ENCODE data around the gene GRK2.

GRK2 gene

DNA sequence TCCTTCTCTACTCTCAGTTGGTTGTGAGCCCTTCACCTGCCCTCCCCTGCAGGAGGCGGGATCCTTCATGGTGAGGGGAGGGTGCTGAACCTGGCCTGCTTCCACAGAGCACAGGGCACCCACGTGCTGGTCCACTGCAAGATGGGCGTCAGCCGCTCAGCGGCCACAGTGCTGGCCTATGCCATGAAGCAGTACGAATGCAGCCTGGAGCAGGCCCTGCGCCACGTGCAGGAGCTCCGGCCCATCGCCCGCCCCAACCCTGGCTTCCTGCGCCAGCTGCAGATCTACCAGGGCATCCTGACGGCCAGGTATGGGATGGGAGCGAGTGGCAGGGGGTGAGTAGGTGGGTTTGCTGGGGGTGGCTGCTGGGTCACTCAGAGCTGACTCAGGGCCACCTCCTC, 43.4 kb downstream of the GRK2 start:
- no peak for TF ChIP-seq ZFX (IDR thresholded peaks at IDR 0.05; ENCODE audit: borderline replicate concordance)
- H3K27ac ChIP-seq, result no peak overlapping the region

DNA sequence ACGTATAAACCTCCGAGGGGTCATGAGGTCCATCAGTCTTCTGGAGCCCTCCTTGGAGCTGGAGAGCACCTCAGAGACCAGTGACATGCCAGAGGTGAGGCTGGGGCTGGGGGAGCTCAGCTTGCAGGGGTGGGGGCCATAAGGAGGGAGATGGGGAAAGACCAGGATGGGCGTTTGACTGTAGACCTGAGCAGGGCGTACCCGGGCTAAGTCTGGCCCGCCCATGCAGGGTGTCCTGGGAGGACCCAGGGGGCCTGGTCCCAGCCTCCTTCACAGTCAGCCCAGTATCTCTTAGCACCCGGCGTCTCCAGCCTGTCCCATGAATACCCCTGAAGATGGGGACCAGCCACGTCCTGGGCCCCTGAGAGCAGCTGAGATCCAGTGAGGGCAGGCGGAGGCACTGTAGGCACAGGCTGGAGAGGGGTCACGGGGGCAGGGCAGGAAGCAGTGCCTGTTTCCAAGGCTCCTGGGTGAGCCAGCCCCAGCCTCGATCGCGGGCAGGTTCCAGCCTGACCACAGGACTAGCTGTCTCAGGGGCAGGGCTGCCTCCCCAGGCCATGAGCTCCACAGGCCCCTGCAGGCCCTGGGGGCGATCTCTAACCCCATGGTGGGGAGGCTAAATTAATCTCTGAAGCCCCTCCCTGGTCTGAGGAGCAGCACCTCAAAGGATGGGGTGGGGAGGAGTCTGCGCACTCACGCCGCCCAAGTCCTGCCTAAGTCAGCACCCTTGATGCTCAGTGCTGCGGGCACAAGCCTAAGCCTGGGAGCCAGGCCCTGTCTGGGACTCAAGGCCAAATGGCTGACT, 44.2 kb downstream of the GRK2 start:
- H3K27ac ChIP-seq, result peak overlapping the region; percentile 95
- TF ChIP-seq, protein P1, sequence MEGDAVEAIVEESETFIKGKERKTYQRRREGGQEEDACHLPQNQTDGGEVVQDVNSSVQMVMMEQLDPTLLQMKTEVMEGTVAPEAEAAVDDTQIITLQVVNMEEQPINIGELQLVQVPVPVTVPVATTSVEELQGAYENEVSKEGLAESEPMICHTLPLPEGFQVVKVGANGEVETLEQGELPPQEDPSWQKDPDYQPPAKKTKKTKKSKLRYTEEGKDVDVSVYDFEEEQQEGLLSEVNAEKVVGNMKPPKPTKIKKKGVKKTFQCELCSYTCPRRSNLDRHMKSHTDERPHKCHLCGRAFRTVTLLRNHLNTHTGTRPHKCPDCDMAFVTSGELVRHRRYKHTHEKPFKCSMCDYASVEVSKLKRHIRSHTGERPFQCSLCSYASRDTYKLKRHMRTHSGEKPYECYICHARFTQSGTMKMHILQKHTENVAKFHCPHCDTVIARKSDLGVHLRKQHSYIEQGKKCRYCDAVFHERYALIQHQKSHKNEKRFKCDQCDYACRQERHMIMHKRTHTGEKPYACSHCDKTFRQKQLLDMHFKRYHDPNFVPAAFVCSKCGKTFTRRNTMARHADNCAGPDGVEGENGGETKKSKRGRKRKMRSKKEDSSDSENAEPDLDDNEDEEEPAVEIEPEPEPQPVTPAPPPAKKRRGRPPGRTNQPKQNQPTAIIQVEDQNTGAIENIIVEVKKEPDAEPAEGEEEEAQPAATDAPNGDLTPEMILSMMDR (IDR thresholded peaks at IDR 0.05), result no peak
- TF ChIP-seq ZFX (IDR thresholded peaks at IDR 0.05; ENCODE audit: borderline replicate concordance), result no peak

DNA sequence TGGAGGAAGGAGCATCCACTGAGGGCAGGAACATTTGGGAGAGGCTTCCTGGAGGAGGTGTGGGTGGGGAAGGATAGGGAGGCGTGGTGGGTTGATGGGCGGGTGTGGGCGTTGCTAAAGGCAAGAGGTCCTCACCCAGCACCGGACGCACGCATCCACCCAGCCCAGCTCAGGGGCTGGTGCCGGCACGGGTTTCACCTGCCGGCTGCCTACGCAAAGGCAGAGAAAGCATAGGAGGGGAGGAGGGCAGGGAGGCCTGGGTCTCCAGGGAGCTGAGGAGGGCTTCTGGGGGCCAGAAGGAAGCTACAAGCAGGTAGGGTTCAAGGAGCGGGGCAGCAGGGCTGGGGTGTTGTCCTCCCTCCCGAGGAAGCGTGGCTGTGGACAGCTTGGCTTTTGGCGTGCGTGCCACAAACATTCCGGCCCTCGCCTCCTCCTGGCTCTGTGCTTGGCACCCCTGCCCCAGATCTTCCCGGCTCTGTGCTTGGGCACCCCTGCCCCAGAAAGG, 44.8 kb downstream of the GRK2 start:
- H3K27ac ChIP-seq, result peak overlapping the region; percentile 95
- no peak for TF ChIP-seq ZFX (IDR thresholded peaks at IDR 0.05; ENCODE audit: borderline replicate concordance)

DNA sequence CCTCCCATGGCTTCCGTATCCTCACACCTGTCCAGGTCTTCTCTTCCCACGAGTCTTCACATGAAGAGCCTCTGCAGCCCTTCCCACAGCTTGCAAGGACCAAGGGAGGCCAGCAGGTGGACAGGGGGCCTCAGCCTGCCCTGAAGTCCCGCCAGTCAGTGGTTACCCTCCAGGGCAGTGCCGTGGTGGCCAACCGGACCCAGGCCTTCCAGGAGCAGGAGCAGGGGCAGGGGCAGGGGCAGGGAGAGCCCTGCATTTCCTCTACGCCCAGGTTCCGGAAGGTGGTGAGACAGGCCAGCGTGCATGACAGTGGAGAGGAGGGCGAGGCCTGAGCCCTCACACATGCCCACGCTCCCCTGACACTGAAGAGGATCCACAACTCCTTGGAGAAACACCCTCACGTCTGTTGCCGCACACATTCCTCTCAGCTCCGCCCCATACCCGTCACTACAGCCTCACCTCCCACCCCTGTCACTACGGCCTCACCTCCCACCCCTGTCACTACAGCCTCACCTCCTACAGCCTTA, 45.3 kb downstream of the GRK2 start:
- no peak for TF ChIP-seq ZFX (IDR thresholded peaks at IDR 0.05; ENCODE audit: borderline replicate concordance)
- TF ChIP-seq, protein P1 (IDR thresholded peaks at IDR 0.05), result no peak
- peak overlapping the region; percentile 95 for H3K27ac ChIP-seq

DNA sequence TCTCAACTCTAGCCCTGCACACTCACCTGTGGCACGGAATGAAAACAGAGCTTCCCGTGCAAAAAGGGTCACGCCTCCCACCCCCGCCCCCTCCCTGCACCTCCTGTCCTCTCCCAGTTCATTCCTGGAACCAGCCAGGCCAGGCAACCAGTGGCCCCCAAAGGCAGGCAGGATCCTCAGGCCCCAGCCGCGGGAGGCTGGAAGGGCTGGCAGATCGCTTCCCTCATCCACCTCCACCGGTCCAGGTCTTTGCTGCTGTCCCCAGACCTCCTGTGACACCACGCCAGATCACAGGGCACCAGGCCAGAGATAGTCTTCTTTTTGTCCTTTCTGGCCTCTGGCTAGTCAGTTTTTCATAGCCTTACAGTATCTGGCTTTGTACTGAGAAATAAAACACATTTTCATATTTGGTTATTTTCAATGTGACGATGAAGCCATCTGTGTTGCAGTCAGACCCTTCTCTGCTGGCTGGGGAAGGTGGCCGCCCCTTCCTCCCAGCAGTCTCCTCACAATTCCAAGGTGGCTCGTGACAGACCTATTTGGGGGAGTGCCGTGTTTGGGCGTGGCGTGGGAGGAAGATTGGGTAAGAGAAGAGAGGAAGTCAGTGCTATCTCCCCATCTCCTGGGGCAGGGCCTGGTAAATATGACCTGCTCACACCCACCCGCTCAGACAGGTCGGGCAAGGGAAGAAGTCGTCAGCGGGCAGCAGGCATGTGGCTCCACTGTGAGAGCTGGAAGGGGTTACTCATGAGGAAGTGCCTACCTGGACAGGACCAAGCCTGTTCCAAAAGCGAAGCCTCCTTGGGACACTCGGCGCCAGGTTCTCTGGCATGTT, 46.1 kb downstream of the GRK2 start:
- peak overlapping the region; percentile 95 for H3K27ac ChIP-seq
- no peak for TF ChIP-seq ZFX (IDR thresholded peaks at IDR 0.05; ENCODE audit: borderline replicate concordance)
- TF ChIP-seq, protein P1 (IDR thresholded peaks at IDR 0.05), result no peak

DNA sequence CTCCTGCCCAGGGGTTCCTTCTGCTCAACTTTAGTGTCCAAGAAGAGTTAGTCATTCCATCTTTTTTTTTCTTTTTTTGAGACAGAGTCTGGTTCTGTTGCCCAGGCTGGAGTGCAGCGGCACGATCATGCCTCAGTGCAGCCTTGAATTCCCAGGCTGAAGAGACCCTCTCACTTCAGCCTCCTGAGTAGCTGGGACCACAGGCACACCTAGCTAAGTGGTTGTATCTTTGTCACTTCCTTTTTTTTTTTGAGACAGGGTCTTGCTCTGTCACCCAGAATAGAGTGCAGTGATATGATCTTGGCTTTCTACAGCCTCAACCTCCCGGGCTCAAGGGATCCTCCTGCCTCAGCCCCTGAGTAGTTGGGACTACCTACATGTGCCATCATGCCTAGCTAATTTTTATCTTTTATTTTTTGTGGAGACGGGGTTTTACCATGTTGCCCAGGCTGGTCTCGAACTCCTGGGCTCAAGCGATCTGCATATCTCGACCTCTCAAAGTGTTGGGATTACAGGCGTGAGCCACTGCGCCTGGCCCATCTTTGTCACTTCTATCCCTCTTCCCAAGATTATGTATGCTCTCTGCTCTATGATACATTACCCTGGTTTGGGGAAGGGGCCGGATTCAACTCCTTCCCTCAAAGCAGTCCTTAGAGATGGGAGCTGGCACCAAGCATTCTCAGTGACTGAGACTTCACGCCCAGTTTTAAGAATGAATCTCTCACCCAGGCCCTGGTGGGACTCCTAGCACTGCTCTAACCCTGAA, 47.0 kb downstream of the GRK2 start:
- TF ChIP-seq ZFX (IDR thresholded peaks at IDR 0.05; ENCODE audit: borderline replicate concordance), result no peak
- TF ChIP-seq, protein P1 (IDR thresholded peaks at IDR 0.05), result no peak
- H3K27ac ChIP-seq, result peak overlapping the region; percentile 95

DNA sequence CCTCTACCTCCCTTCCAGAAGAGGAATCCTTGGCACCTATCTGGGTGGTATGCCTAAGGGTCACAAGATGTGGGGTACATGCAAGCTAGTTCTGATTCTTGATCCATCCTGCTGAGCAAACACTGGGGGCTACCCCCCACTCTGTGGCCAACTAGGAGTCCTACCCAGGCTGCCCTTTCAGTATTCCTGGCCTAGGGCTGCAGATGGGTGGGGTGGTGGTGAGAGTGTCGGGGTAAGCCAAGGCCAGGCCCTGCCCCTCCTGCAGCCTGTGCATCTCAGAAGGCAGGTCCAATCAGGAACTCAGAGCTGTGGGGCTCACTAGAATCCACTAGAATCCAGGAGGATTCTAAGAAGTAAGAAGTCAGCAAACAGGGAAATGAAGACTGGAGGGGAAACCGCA, 47.9 kb downstream of the GRK2 start:
- TF ChIP-seq, protein P1 (IDR thresholded peaks at IDR 0.05), result no peak
- TF ChIP-seq ZFX (IDR thresholded peaks at IDR 0.05; ENCODE audit: borderline replicate concordance), result no peak
- peak overlapping the region; percentile 95 for H3K27ac ChIP-seq
